ENCODE results near the gene ANK2.

ANK2 gene

DNA sequence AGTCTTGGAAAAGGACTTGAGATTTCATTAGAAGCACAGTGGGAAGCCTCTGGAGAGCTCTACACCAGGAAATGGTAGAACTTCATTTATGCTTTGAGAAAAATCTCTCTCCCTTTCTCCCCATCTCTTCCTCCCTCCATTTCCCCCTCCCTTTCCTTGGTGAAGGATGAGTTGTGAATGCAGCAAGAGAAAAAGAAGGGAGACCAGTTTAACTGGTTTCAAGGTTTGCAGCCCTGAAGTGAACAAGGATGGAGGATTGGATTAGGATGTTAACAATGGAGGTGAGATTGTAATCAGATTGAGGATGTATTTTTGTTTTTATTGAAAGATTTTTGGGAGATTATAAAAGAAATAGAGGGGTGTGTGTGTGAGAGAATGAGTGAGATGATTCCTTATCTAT, 99.5 kb downstream of the ANK2 start:
- Histone ChIP-seq H4K20me1 (ENCODE audit: insufficient read depth, low read length) (no peaks in the 10 kb centered on the region), H3K79me2 (ENCODE audit: insufficient read depth, low read length) (no peaks in the 10 kb centered on the region), H3K9ac (ENCODE audit: low read depth, low read length) (no peak overlapping the region), H3K36me3 (ENCODE audit: insufficient read depth, low read length) (no peaks in the 10 kb centered on the region), H3K4me2 (ENCODE audit: insufficient read depth, low read length) (no peak overlapping the region), H3K4me1 (ENCODE audit: insufficient read depth, low read length) (no peaks in the 10 kb centered on the region), H3K27ac (ENCODE audit: low read length) (no peak overlapping the region), H3K9me3 (ENCODE audit: insufficient read depth, low read length, severe bottlenecking) (no peaks in the 10 kb centered on the region), H2AFZ (ENCODE audit: low read depth, low read length) (no peak overlapping the region), H3K27me3 (ENCODE audit: insufficient read depth, low read length, poor library complexity) (peaks cover 3% of the 10 kb centered on the region), H3K4me3 (ENCODE audit: low read depth in 1 of 2, low read length in 2 of 2) (no peak overlapping the region)
- no peak for DNase-seq
- ATAC-seq (ENCODE audit: insufficient read depth, low read depth), result no peak
- no peak for TF ChIP-seq EZH2 (IDR thresholded peaks at IDR 0.05; ENCODE audit: borderline replicate concordance, low read depth, low read length, severe bottlenecking)
- TF ChIP-seq, protein P1, sequence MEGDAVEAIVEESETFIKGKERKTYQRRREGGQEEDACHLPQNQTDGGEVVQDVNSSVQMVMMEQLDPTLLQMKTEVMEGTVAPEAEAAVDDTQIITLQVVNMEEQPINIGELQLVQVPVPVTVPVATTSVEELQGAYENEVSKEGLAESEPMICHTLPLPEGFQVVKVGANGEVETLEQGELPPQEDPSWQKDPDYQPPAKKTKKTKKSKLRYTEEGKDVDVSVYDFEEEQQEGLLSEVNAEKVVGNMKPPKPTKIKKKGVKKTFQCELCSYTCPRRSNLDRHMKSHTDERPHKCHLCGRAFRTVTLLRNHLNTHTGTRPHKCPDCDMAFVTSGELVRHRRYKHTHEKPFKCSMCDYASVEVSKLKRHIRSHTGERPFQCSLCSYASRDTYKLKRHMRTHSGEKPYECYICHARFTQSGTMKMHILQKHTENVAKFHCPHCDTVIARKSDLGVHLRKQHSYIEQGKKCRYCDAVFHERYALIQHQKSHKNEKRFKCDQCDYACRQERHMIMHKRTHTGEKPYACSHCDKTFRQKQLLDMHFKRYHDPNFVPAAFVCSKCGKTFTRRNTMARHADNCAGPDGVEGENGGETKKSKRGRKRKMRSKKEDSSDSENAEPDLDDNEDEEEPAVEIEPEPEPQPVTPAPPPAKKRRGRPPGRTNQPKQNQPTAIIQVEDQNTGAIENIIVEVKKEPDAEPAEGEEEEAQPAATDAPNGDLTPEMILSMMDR (IDR thresholded peaks at IDR 0.05; ENCODE audit: borderline replicate concordance, extremely low read depth, low read length, poor library complexity, severe bottlenecking), result no peak

DNA sequence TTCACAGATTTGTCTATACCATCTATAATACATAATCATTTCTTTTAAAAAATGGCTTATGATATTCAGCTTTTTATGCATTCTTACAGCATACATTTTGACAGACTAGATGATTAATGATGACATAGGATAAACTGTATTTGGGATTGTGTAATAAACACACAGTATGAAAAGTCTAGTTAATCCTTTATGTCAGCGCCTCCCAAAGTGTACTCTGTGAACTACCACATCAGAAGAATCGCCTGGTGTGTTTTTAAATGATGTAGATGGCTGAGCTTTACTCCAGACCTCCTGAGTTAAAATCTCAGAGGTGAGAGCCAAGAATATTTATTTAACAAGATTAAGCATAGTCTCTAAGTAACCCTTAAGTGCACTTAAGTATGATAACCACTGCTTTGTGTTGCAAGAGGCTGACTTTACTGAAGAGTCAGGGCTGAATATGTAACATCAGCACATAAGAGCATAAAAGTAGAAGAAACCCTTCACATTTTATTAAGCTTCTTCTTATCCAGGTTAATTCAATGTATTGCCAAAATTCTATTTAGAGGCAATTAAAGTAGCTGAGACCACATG, 104.2 kb downstream of the ANK2 start:
- Histone ChIP-seq H4K20me1 (ENCODE audit: insufficient read depth, low read length) (no peaks in the 10 kb centered on the region), H3K79me2 (ENCODE audit: insufficient read depth, low read length) (no peaks in the 10 kb centered on the region), H3K36me3 (ENCODE audit: insufficient read depth, low read length) (no peaks in the 10 kb centered on the region), H3K4me2 (ENCODE audit: insufficient read depth, low read length) (no peak overlapping the region), H3K9ac (ENCODE audit: low read depth, low read length) (no peak overlapping the region), H3K27me3 (ENCODE audit: insufficient read depth, low read length, poor library complexity) (no peaks in the 10 kb centered on the region), H3K4me1 (ENCODE audit: insufficient read depth, low read length) (no peaks in the 10 kb centered on the region), H3K27ac (ENCODE audit: low read length) (no peak overlapping the region), H3K9me3 (ENCODE audit: insufficient read depth, low read length, severe bottlenecking) (no peaks in the 10 kb centered on the region), H2AFZ (ENCODE audit: low read depth, low read length) (no peak overlapping the region), H3K4me3 (ENCODE audit: low read depth in 1 of 2, low read length in 2 of 2) (no peak overlapping the region)
- ATAC-seq (ENCODE audit: insufficient read depth, low read depth) (no peak), DNase-seq (no peak)
- TF ChIP-seq, protein P1 (IDR thresholded peaks at IDR 0.05; ENCODE audit: borderline replicate concordance, extremely low read depth, low read length, poor library complexity, severe bottlenecking), result no peak

DNA sequence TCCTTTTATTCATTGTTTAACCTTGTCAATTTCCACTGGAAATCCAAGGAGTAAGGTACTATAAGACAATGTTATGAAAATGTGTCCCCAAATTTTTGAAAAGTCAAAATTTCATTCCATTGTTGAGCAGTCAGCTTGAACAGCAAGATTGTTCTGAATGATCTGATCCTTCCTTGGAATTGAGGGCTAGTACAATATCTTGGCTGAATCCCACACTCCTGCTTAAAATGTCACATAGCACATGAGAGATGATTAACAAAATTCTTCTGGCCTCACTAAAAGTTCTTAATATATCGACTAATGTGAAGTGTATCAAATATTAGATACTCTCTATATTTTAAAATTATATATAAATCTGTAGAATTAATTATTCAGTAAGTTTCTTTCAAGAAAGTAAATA, 104.8 kb downstream of the ANK2 start:
- Histone ChIP-seq H3K27ac (ENCODE audit: low read length) (no peak overlapping the region), H3K4me3 (ENCODE audit: low read depth in 1 of 2, low read length in 2 of 2) (no peak overlapping the region), H3K27me3 (ENCODE audit: insufficient read depth, low read length, poor library complexity) (no peaks in the 10 kb centered on the region), H3K4me2 (ENCODE audit: insufficient read depth, low read length) (no peak overlapping the region), H3K36me3 (ENCODE audit: insufficient read depth, low read length) (no peaks in the 10 kb centered on the region), H3K9ac (ENCODE audit: low read depth, low read length) (no peak overlapping the region), H4K20me1 (ENCODE audit: insufficient read depth, low read length) (no peaks in the 10 kb centered on the region), H3K4me1 (ENCODE audit: insufficient read depth, low read length) (no peaks in the 10 kb centered on the region), H2AFZ (ENCODE audit: low read depth, low read length) (no peak overlapping the region), H3K9me3 (ENCODE audit: insufficient read depth, low read length, severe bottlenecking) (no peaks in the 10 kb centered on the region), H3K79me2 (ENCODE audit: insufficient read depth, low read length) (no peaks in the 10 kb centered on the region)
- ATAC-seq (ENCODE audit: insufficient read depth, low read depth) (no peak), DNase-seq (no peak)
- TF ChIP-seq, protein P1 (IDR thresholded peaks at IDR 0.05; ENCODE audit: borderline replicate concordance, extremely low read depth, low read length, poor library complexity, severe bottlenecking), result no peak
- no peak for TF ChIP-seq EZH2 (IDR thresholded peaks at IDR 0.05; ENCODE audit: borderline replicate concordance, low read depth, low read length, severe bottlenecking)
